Measurements from ENCODE around the gene ZNF236. TPM values are rescaled to one million over a fixed set of nuclear protein-coding genes. Genes with fewer than 3 reads are reported as not detected.
A peak's percentile ranks its signal among the peaks of the same experiment; 100 is the strongest.

Gene ZNF236
- total and polyA plus RNA-seq, 2 donors (not counting 3 experiments of a cell fraction or from before 2014, with no cell fraction given) = 4.5 to 14.7 TPM

GRCh38 chr18:76803413-76803812 is 18.9 kb upstream of the ZNF236 start:
- peak overlapping the region; percentile 86 for H3K4me2 ChIP-seq (ENCODE audit: insufficient read depth, low read length)
- H3K27ac ChIP-seq (ENCODE audit: insufficient read depth, low read depth, low read length) = no peak overlapping the region
- no peaks in the 10 kb centered on the region for H3K27me3 ChIP-seq (ENCODE audit: control insufficient read depth in 2 of 2, insufficient read depth in 2 of 2, low read length in 2 of 2)
- ChIA-PET POLR2A (interaction anchor here (0.6 kb wide), 1 partner anchor 22 kb away, joined by 4 read pairs; no protein-coding TSS in a partner anchor), CTCF (interaction anchor here (0.6 to 5.4 kb wide), 45 partner anchors 9 to 408 kb away, joined by 3 to 140 read pairs (median 5); partner anchors contain the start of gene ZNF236)
- H3K4me3 ChIP-seq (replicated peaks in 1 of 3; ENCODE audit: insufficient read depth in 1 of 3, low read depth in 1 of 3, low read length in 3 of 3) = peak overlapping the region in 1 of 3 experiments; percentile 40
- DNase-seq (ENCODE audit: low read depth, low spot score) = no peak
- dilution Hi-C loops (cut with MboI; ENCODE audit: extremely low pct_ligation_motif_present, low sequenced_read_pairs) (no loop called here), intact Hi-C loops (cut with micrococcal nuclease) (loop anchor here (2.0 to 10.0 kb wide), 3 partner anchors 59 to 411 kb away; no protein-coding TSS in a partner anchor)
- BruUV-seq (replicated peaks) = no TSS peak
- no peaks in the 10 kb centered on the region for H3K9me1 ChIP-seq (replicated peaks; ENCODE audit: control insufficient read depth, extremely low read depth, insufficient read depth, low read length)
- no peak for FAIRE-seq
- no peaks in the 10 kb centered on the region for H4K20me1 ChIP-seq (replicated peaks; ENCODE audit: control insufficient read depth, extremely low read depth, insufficient read depth, low read length)
- H3K9me3 ChIP-seq (replicated peaks; ENCODE audit: control insufficient read depth, insufficient read depth, low read length) = no peaks in the 10 kb centered on the region
- no peaks in the 10 kb centered on the region for H3K79me2 ChIP-seq (ENCODE audit: control insufficient read depth, insufficient read depth, low read length)
- no peaks in the 10 kb centered on the region for H3K36me3 ChIP-seq (ENCODE audit: control insufficient read depth in 2 of 2, extremely low read depth in 1 of 2, insufficient read depth in 2 of 2, low read length in 2 of 2)
- TF ChIP-seq FOS (IDR thresholded peaks at IDR 0.05; ENCODE audit: borderline replicate concordance, insufficient read depth, low read length) (no peak), POLR2AphosphoS5 (IDR thresholded peaks at IDR 0.05; ENCODE audit: insufficient read depth, low read depth, low read length) (no peak), POLR2A (IDR thresholded peaks at IDR 0.05; ENCODE audit: low read depth, low read length) (no peak), EZH2 (IDR thresholded peaks at IDR 0.05; ENCODE audit: borderline replicate concordance, low read depth, low read length, severe bottlenecking) (no peak), CTCF (IDR thresholded peaks at IDR 0.05; ENCODE audit: extremely low read depth in 1 of 2, insufficient read depth in 1 of 2, low read depth in 1 of 2, low read length in 2 of 2) (no peak), GATA2 (IDR thresholded peaks at IDR 0.05; ENCODE audit: insufficient read depth, insufficient read length, low read depth, low read length) (no peak), MYC (IDR thresholded peaks at IDR 0.05; ENCODE audit: low read depth, low read length) (no peak), JUN (IDR thresholded peaks at IDR 0.05; ENCODE audit: borderline replicate concordance, insufficient read depth, insufficient read length, low read depth) (no peak)
- TF ChIP-seq, protein P1, sequence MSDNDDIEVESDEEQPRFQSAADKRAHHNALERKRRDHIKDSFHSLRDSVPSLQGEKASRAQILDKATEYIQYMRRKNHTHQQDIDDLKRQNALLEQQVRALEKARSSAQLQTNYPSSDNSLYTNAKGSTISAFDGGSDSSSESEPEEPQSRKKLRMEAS (IDR thresholded peaks at IDR 0.05; ENCODE audit: insufficient read depth, insufficient read length) = no peak
- peaks cover 9% of the 10 kb centered on the region for H3K4me1 ChIP-seq (ENCODE audit: control insufficient read depth, extremely low read depth, insufficient read depth, low read length)
- H2AFZ ChIP-seq (ENCODE audit: low read depth, low read length) = peak overlapping the region; percentile 82
- H3K9ac ChIP-seq (replicated peaks; ENCODE audit: extremely low read depth, insufficient read depth, low read length) = no peak overlapping the region

Data from endothelial cell of umbilical vein (primary cell).